HepG2 (cell line): ENCODE measurements around the gene C4orf33. TPM values are rescaled to one million over a fixed set of nuclear protein-coding genes. Genes with fewer than 3 reads are reported as not detected.

Experiments
- CHCHD3 ChIP-seq: sonication (generic); formaldehyde crosslinking; IDR thresholded peaks from 2 replicates; pipeline ENCODE4 v1.8.0; 2022; ENCODE audit warnings: mild to moderate bottlenecking, missing genetic modification reagents, moderate library complexity
- DMAP1 ChIP-seq: IDR thresholded peaks from 2 replicates; pipeline ENCODE4 v1.6.1; 2016
- FLYWCH1 ChIP-seq: sonication (generic); formaldehyde crosslinking; IDR thresholded peaks from 2 replicates; pipeline ENCODE4 v1.8.1; 2023; ENCODE audit warnings: mild to moderate bottlenecking, missing genetic modification reagents
- HHEX ChIP-seq: IDR thresholded peaks from 2 replicates; pipeline ENCODE4 v1.6.1; 2016; ENCODE audit warnings: control low read depth
- HOXA5 ChIP-seq: sonication (generic); formaldehyde crosslinking; IDR thresholded peaks from 2 replicates; pipeline ENCODE4 v1.4.0; 2020; ENCODE audit warnings: missing genetic modification reagents
- MBD4 ChIP-seq: IDR thresholded peaks from 2 replicates; pipeline ENCODE4 v1.6.1; 2012; ENCODE audit warnings: low read length, inconsistent platforms, borderline replicate concordance
- MLLT10 ChIP-seq: sonication (generic); formaldehyde crosslinking; IDR thresholded peaks from 2 replicates; pipeline ENCODE4 v1.4.0; 2020; ENCODE audit warnings: missing genetic modification reagents
- PTBP1 ChIP-seq: fragments of 200-400 bp; formaldehyde crosslinking; IDR thresholded peaks from 2 replicates; pipeline ENCODE4 v1.6.1; 2018; ENCODE audit warnings: low read length, low read depth; ENCODE audit not compliant: poor library complexity, severe bottlenecking
- RBM22 ChIP-seq: fragments of 200-400 bp; formaldehyde crosslinking; optimal IDR thresholded peaks from 2 replicates; pipeline ENCODE3; 2017; ENCODE audit warnings: mild to moderate bottlenecking, low read length, moderate library complexity
- SIN3A ChIP-seq: IDR thresholded peaks from 2 replicates; pipeline ENCODE4 v1.6.1; 2011; ENCODE audit warnings: low read depth, mild to moderate bottlenecking, control low read depth, low read length, borderline replicate concordance
- SOX5 ChIP-seq: IDR thresholded peaks from 2 replicates; pipeline ENCODE4 v1.6.1; 2016; ENCODE audit warnings: borderline replicate concordance
- SP5 ChIP-seq: IDR thresholded peaks from 2 replicates; pipeline ENCODE4 v1.6.1; 2016; ENCODE audit warnings: low read depth, borderline replicate concordance
- STAG1 ChIP-seq: sonication (generic); formaldehyde crosslinking; IDR thresholded peaks from 2 replicates; pipeline ENCODE4 v1.4.0; 2020; ENCODE audit warnings: missing genetic modification reagents
- ZFP36 ChIP-seq: fragments of 150-350 bp; IDR thresholded peaks from 2 replicates; pipeline ENCODE4 v1.6.1; 2018; ENCODE audit warnings: borderline replicate concordance, low read length, low read depth; ENCODE audit not compliant: partially characterized antibody
- ZFYVE20 ChIP-seq: sonication (generic); formaldehyde crosslinking; IDR thresholded peaks from 2 replicates; pipeline ENCODE4 v1.8.0; 2023; ENCODE audit warnings: low read depth, mild to moderate bottlenecking, moderate library complexity, missing genetic modification reagents, borderline replicate concordance
- ZNF24 ChIP-seq: fragments of 450-650 bp; IDR thresholded peaks from 2 replicates; pipeline ENCODE4 v1.6.1; 2017; ENCODE audit warnings: antibody characterized with exemption, mild to moderate bottlenecking
- ZNF34 ChIP-seq: sonication (generic); formaldehyde crosslinking; IDR thresholded peaks from 2 replicates; pipeline ENCODE4 v1.4.0; 2020; ENCODE audit warnings: mild to moderate bottlenecking, missing genetic modification reagents, borderline replicate concordance
- ZNF484 ChIP-seq: sonication (generic); formaldehyde crosslinking; IDR thresholded peaks from 2 replicates; pipeline ENCODE4 v1.5.1; 2020; ENCODE audit warnings: mild to moderate bottlenecking, low read depth, missing genetic modification reagents, borderline replicate concordance
- ZNF547 ChIP-seq: sonication (generic); formaldehyde crosslinking; IDR thresholded peaks from 2 replicates; pipeline ENCODE4 v1.5.1; 2020; ENCODE audit warnings: mild to moderate bottlenecking, missing genetic modification reagents
- ZSCAN20 ChIP-seq: sonication (generic); formaldehyde crosslinking; IDR thresholded peaks from 2 replicates; pipeline ENCODE4 v1.4.0; 2020; ENCODE audit warnings: missing genetic modification reagents, mild to moderate bottlenecking, borderline replicate concordance
- polyA plus RNA-seq, 8 experiments: library from polyadenylated mRNA; depleted of rRNA in 3 of 8; stranded (reverse) in 7 of 8; unstranded in 1 of 8; fragments of >200 nt; fragmentation: Illumina TruSeq in 4 of 8; extraction: Trizol in 4 of 8; gene quantifications; 2 replicates each; pipeline versions ENCODE4 v1.2.1 to v1.2.3, GENCODE V29; 2011 to 2016; ENCODE audit warnings: low read depth in 4 of 8, missing spikeins in 1 of 8, mixed read lengths in 1 of 8; ENCODE audit not compliant: insufficient read depth in 1 of 8
- total RNA-seq, 5 experiments: library from RNA; depleted of rRNA; stranded (reverse); fragments of >200 nt; fragmentation: Illumina TruSeq; extraction: Trizol; gene quantifications; 2 replicates each; pipeline ENCODE4 v1.2.3, GENCODE V29; 2016; ENCODE audit warnings: low read depth in 1 of 5
- TF ChIP-seq, protein P1 (sequence below): sonication (generic); formaldehyde crosslinking; IDR thresholded peaks from 2 replicates; pipeline ENCODE4 v1.4.0; 2020; ENCODE audit warnings: missing genetic modification reagents, mild to moderate bottlenecking, borderline replicate concordance
- TF ChIP-seq, protein P2 (sequence below): sonication (generic); formaldehyde crosslinking; IDR thresholded peaks from 2 replicates; pipeline ENCODE4 v1.5.1; 2020; ENCODE audit warnings: missing genetic modification reagents, mild to moderate bottlenecking, borderline replicate concordance
- TF ChIP-seq, protein P3 (sequence below): sonication (generic); formaldehyde crosslinking; IDR thresholded peaks from 2 replicates; pipeline ENCODE4 v1.4.0; 2020; ENCODE audit warnings: missing genetic modification reagents
- TF ChIP-seq, protein P4 (sequence below): IDR thresholded peaks from 2 replicates; pipeline ENCODE4 v1.6.1; 2016; ENCODE audit warnings: missing biosample characterization, missing genetic modification reagents, low read depth

The C4orf33 gene
- total and polyA plus RNA-seq, 2 of the 13 experiments (the other 11 are each of a cell fraction or from before 2014, with no cell fraction given) = 2.8 to 3.3 TPM

DNA sequence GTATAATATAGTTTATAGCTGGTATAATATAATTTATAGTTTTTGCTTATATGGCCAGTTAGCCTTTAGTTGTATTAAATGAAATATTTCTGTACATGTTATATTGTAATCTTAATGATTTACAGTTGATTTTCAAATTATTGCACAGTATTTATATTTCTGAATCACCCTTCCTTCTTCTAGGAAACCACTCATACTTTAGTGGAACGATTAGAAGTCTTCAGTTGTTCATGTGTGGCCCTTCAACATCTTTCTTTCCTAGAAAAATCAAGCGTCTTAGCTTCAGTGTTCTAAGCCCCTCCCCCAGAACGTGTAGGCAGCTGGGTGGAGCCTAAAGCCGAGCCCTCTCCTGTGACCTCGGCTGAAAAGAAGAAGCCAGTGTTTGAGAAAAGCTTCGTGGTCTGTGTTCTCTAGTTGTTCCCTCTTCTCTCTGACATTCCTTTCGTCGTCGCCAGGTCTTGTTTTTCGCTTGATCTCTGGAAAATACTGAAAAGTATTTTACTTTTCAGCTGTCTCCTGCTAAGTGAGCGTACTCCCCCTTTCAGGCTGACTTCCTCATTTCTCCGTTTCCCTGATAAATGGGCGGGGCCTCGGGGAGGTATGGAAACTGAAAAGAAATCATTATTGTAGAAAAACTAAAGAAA, at the start of gene C4orf33 (continued):
- TF ChIP-seq, protein P1, sequence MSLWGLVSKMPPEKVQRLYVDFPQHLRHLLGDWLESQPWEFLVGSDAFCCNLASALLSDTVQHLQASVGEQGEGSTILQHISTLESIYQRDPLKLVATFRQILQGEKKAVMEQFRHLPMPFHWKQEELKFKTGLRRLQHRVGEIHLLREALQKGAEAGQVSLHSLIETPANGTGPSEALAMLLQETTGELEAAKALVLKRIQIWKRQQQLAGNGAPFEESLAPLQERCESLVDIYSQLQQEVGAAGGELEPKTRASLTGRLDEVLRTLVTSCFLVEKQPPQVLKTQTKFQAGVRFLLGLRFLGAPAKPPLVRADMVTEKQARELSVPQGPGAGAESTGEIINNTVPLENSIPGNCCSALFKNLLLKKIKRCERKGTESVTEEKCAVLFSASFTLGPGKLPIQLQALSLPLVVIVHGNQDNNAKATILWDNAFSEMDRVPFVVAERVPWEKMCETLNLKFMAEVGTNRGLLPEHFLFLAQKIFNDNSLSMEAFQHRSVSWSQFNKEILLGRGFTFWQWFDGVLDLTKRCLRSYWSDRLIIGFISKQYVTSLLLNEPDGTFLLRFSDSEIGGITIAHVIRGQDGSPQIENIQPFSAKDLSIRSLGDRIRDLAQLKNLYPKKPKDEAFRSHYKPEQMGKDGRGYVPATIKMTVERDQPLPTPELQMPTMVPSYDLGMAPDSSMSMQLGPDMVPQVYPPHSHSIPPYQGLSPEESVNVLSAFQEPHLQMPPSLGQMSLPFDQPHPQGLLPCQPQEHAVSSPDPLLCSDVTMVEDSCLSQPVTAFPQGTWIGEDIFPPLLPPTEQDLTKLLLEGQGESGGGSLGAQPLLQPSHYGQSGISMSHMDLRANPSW (CRISPR knock-in tag) = no peak
- TF ChIP-seq PTBP1 (no peak), RBM22 (no peak), ZSCAN20 (CRISPR knock-in tag) (no peak), HOXA5 (CRISPR knock-in tag) (no peak), ZNF34 (no peak), ZNF24 (no peak), MLLT10 (no peak), SP5 (CRISPR knock-in tag) (no peak), CHCHD3 (no peak), ZFP36 (no peak), HHEX (no peak), FLYWCH1 (CRISPR knock-in tag) (no peak), SIN3A (0 out of 2 replicates have a peak, but pooled peaks have one; percentile 48), ZFYVE20 (CRISPR knock-in tag) (no peak), ZNF484 (no peak), STAG1 (CRISPR knock-in tag) (no peak), DMAP1 (peak; percentile 26; the same call in 1 of the 2 replicates), MBD4 (no peak), ZNF547 (no peak), SOX5 (no peak)
- TF ChIP-seq, protein P2, sequence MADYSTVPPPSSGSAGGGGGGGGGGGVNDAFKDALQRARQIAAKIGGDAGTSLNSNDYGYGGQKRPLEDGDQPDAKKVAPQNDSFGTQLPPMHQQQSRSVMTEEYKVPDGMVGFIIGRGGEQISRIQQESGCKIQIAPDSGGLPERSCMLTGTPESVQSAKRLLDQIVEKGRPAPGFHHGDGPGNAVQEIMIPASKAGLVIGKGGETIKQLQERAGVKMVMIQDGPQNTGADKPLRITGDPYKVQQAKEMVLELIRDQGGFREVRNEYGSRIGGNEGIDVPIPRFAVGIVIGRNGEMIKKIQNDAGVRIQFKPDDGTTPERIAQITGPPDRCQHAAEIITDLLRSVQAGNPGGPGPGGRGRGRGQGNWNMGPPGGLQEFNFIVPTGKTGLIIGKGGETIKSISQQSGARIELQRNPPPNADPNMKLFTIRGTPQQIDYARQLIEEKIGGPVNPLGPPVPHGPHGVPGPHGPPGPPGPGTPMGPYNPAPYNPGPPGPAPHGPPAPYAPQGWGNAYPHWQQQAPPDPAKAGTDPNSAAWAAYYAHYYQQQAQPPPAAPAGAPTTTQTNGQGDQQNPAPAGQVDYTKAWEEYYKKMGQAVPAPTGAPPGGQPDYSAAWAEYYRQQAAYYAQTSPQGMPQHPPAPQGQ (CRISPR knock-in tag) = no peak
- TF ChIP-seq, protein P3, sequence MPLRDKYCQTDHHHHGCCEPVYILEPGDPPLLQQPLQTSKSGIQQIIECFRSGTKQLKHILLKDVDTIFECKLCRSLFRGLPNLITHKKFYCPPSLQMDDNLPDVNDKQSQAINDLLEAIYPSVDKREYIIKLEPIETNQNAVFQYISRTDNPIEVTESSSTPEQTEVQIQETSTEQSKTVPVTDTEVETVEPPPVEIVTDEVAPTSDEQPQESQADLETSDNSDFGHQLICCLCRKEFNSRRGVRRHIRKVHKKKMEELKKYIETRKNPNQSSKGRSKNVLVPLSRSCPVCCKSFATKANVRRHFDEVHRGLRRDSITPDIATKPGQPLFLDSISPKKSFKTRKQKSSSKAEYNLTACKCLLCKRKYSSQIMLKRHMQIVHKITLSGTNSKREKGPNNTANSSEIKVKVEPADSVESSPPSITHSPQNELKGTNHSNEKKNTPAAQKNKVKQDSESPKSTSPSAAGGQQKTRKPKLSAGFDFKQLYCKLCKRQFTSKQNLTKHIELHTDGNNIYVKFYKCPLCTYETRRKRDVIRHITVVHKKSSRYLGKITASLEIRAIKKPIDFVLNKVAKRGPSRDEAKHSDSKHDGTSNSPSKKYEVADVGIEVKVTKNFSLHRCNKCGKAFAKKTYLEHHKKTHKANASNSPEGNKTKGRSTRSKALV (CRISPR knock-in tag) = no peak
- TF ChIP-seq, protein P4, sequence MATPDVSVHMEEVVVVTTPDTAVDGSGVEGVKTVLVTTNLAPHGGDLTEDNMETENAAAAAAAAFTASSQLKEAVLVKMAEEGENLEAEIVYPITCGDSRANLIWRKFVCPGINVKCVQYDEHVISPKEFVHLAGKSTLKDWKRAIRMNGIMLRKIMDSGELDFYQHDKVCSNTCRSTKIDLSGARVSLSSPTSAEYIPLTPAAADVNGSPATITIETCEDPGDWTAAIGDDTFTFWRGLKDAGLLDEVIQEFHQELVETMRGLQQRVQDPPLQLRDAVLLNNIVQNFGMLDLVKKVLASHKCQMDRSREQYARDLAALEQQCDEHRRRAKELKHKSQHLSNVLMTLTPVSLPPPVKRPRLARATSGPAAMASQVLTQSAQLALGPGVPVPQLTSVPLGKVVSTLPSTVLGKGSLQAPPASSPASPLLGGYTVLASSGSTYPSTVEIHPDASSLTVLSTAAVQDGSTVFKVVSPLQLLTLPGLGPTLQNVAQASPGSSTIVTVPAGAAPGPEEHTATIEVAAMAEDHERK = no peak
